ENCODE results near the gene UBN1.

Gene UBN1

DNA sequence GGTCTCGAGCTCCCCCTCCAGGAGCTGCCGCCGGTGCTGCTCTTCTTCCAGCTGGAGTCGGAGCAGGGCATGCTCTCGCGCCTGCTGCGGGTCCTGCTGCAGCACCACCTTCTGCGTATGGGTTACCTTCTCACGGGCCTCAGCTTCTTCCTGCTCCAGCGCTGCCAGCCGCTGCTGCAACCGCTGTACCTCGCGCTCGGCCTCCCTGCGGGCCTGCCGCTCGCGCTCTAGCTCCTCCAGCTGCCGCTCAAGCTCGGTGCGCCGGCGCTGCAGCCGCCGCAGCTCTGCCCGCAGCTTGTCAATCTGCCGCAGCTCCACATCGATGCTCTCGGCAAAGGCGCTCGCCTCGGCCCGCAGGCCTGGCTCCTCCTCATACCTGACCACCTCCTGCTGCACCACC lies 36.9 kb downstream of the UBN1 start:
- Histone ChIP-seq H3K36me3 (ENCODE audit: control insufficient read depth, insufficient read depth, low read length) (peaks cover 24% of the 10 kb centered on the region), H3K18ac (ENCODE audit: low read length) (no peak overlapping the region), H3K4me2 (ENCODE audit: low read length) (no peak overlapping the region), H4K8ac (ENCODE audit: low read depth, low read length) (no peak overlapping the region), H3K23ac (ENCODE audit: low read length) (no peak overlapping the region), H3K56ac (ENCODE audit: low read length) (no peak overlapping the region), H3K27ac (ENCODE audit: low read depth, low read length) (no peak overlapping the region), H3K4me1 (ENCODE audit: control insufficient read depth, low read depth, low read length) (no peaks in the 10 kb centered on the region), H4K5ac (ENCODE audit: low read length) (no peak overlapping the region), H2BK5ac (ENCODE audit: low read length) (no peak overlapping the region), H3K27me3 (ENCODE audit: insufficient read depth, low read length, poor library complexity) (no peaks in the 10 kb centered on the region), H3K9ac (ENCODE audit: low read length) (no peak overlapping the region), H2BK120ac (ENCODE audit: low read depth, low read length) (no peak overlapping the region), H3K4ac (ENCODE audit: low read depth, low read length) (no peak overlapping the region), H3K79me1 (ENCODE audit: low read length) (no peaks in the 10 kb centered on the region), H2AK5ac (ENCODE audit: low read length) (no peak overlapping the region), H3K79me2 (ENCODE audit: control insufficient read depth, insufficient read depth, low read length) (no peaks in the 10 kb centered on the region), H2BK15ac (replicated peaks; ENCODE audit: low read depth) (no peak overlapping the region), H3K4me3 (ENCODE audit: low read length) (no peak overlapping the region)
- no CpG with 5 or more reads among the region's 34 CpGs for WGBS (ENCODE audit: extremely low coverage, insufficient coverage, low lambda C conversion rate)
- no peak for DNase-seq

GRCh38 chr16:4884972-4885874 lies 37.9 kb downstream of the UBN1 start:
- Histone ChIP-seq H3K79me2 (ENCODE audit: control insufficient read depth, insufficient read depth, low read length) (no peaks in the 10 kb centered on the region), H3K4me3 (ENCODE audit: low read length) (no peak overlapping the region), H3K23ac (ENCODE audit: low read length) (no peak overlapping the region), H2AK5ac (ENCODE audit: low read length) (no peak overlapping the region), H3K79me1 (ENCODE audit: low read length) (no peaks in the 10 kb centered on the region), H3K9ac (ENCODE audit: low read length) (no peak overlapping the region), H3K56ac (ENCODE audit: low read length) (no peak overlapping the region), H3K4me1 (ENCODE audit: control insufficient read depth, low read depth, low read length) (no peaks in the 10 kb centered on the region), H3K4ac (ENCODE audit: low read depth, low read length) (no peak overlapping the region), H3K18ac (ENCODE audit: low read length) (no peak overlapping the region), H3K4me2 (ENCODE audit: low read length) (no peak overlapping the region), H2BK15ac (replicated peaks; ENCODE audit: low read depth) (no peak overlapping the region), H4K5ac (ENCODE audit: low read length) (no peak overlapping the region), H2BK120ac (ENCODE audit: low read depth, low read length) (no peak overlapping the region), H3K36me3 (ENCODE audit: control insufficient read depth, insufficient read depth, low read length) (peaks cover 21% of the 10 kb centered on the region), H3K27me3 (ENCODE audit: insufficient read depth, low read length, poor library complexity) (no peaks in the 10 kb centered on the region), H4K8ac (ENCODE audit: low read depth, low read length) (no peak overlapping the region), H2BK5ac (ENCODE audit: low read length) (no peak overlapping the region), H3K27ac (ENCODE audit: low read depth, low read length) (no peak overlapping the region)
- no CpG with 5 or more reads among the region's 45 CpGs for WGBS (ENCODE audit: extremely low coverage, insufficient coverage, low lambda C conversion rate)
- no peak for DNase-seq

- Histone ChIP-seq H3K4ac (ENCODE audit: low read depth, low read length) (no peak overlapping the region), H3K4me3 (ENCODE audit: low read length) (no peak overlapping the region), H3K27me3 (ENCODE audit: insufficient read depth, low read length, poor library complexity) (no peaks in the 10 kb centered on the region), H3K79me2 (ENCODE audit: control insufficient read depth, insufficient read depth, low read length) (no peaks in the 10 kb centered on the region), H4K5ac (ENCODE audit: low read length) (no peak overlapping the region), H3K18ac (ENCODE audit: low read length) (no peak overlapping the region), H2AK5ac (ENCODE audit: low read length) (no peak overlapping the region), H2BK120ac (ENCODE audit: low read depth, low read length) (no peak overlapping the region), H2BK15ac (replicated peaks; ENCODE audit: low read depth) (no peak overlapping the region), H3K56ac (ENCODE audit: low read length) (no peak overlapping the region), H3K9ac (ENCODE audit: low read length) (no peak overlapping the region), H3K4me2 (ENCODE audit: low read length) (no peak overlapping the region), H4K8ac (ENCODE audit: low read depth, low read length) (no peak overlapping the region), H3K27ac (ENCODE audit: low read depth, low read length) (no peak overlapping the region), H3K4me1 (ENCODE audit: control insufficient read depth, low read depth, low read length) (no peaks in the 10 kb centered on the region), H3K36me3 (ENCODE audit: control insufficient read depth, insufficient read depth, low read length) (peaks cover 17% of the 10 kb centered on the region), H3K79me1 (ENCODE audit: low read length) (no peaks in the 10 kb centered on the region), H3K23ac (ENCODE audit: low read length) (no peak overlapping the region), H2BK5ac (ENCODE audit: low read length) (no peak overlapping the region)
- no CpG with 5 or more reads among the region's 5 CpGs for WGBS (ENCODE audit: extremely low coverage, insufficient coverage, low lambda C conversion rate)
- DNase-seq: no peak
Observed at GRCh38 chr16:4886151-4886550, 38.9 kb downstream of the UBN1 start.

DNA sequence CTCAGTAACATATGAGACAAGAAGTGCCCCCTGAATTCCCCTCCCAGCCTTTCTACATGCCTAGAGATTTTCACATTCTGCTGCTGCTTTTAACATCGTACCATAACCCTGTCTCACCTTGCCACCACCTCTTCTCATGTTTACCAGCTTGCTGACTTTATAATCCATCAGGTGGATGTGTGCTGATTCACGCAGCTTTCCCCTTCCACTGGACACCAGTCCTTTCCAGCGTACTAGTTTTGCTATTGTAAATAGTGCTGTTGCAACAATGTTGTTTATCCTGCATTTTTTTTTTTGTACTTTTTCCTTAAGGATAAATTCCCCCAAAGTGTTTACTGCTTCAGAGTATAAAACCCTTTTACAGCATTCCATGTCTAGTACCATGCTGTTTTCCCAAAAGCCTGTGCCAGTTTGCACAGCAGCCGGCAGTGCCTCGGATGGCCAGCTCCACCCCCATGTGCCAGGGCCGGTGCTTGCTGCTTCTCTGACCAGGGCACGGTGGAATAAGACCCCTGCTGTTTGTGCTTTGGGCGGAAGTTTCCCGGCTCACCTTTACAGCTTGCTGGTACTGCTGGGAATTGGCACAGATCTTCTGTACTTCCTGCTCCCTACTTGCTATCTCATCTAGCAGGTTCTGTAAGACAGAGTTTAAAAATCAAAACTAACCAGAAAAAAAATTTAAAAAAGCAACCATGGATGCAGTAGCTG lies 41.3 kb downstream of the UBN1 start:
- H3K4ac ChIP-seq (ENCODE audit: low read depth, low read length): no peak overlapping the region
- no peak overlapping the region for H3K4me2 ChIP-seq (ENCODE audit: low read length)
- WGBS (ENCODE audit: extremely low coverage, insufficient coverage, low lambda C conversion rate): no CpG with 5 or more reads among the region's 9 CpGs

DNA sequence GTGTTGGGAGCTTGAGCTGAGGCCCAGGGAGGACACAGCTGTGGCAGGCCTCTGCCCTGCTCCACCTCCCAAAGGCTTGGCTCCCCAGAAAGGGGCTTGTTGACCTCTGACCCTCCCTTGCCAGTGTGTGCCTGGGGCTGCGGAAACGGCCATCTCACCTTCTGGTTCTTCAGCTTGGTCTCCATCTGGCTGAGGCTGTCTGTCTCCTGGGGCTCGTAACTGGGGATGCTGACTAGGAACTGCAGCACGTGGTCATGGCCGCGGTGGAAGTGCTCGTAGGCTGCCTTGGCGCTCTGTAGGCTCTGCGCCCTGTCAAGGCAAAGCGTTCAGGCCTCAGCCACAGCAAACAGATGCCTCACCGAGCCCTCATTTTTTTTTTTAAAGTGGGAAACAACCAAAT lies 42.7 kb downstream of the UBN1 start:
- WGBS (ENCODE audit: extremely low coverage, insufficient coverage, low lambda C conversion rate): no CpG with 5 or more reads among the region's 11 CpGs
- Histone ChIP-seq H3K36me3 (ENCODE audit: control insufficient read depth, insufficient read depth, low read length) (peaks cover 2% of the 10 kb centered on the region), H3K79me1 (ENCODE audit: low read length) (no peaks in the 10 kb centered on the region), H3K27ac (ENCODE audit: low read depth, low read length) (no peak overlapping the region), H4K5ac (ENCODE audit: low read length) (no peak overlapping the region), H3K4me3 (ENCODE audit: low read length) (no peak overlapping the region), H3K18ac (ENCODE audit: low read length) (no peak overlapping the region), H3K4ac (ENCODE audit: low read depth, low read length) (no peak overlapping the region), H3K23ac (ENCODE audit: low read length) (no peak overlapping the region), H3K27me3 (ENCODE audit: insufficient read depth, low read length, poor library complexity) (no peaks in the 10 kb centered on the region), H2BK120ac (ENCODE audit: low read depth, low read length) (no peak overlapping the region), H3K4me1 (ENCODE audit: control insufficient read depth, low read depth, low read length) (no peaks in the 10 kb centered on the region), H3K4me2 (ENCODE audit: low read length) (no peak overlapping the region), H3K79me2 (ENCODE audit: control insufficient read depth, insufficient read depth, low read length) (no peaks in the 10 kb centered on the region), H4K8ac (ENCODE audit: low read depth, low read length) (no peak overlapping the region), H2BK15ac (replicated peaks; ENCODE audit: low read depth) (no peak overlapping the region), H3K9ac (ENCODE audit: low read length) (no peak overlapping the region), H3K56ac (ENCODE audit: low read length) (no peak overlapping the region), H2AK5ac (ENCODE audit: low read length) (no peak overlapping the region), H2BK5ac (ENCODE audit: low read length) (no peak overlapping the region)
- DNase-seq: no peak

More for the DNA sequence above, 41.3 kb downstream of the UBN1 start:
- Histone ChIP-seq H3K27ac (ENCODE audit: low read depth, low read length) (no peak overlapping the region), H3K18ac (ENCODE audit: low read length) (no peak overlapping the region), H3K4me1 (ENCODE audit: control insufficient read depth, low read depth, low read length) (no peaks in the 10 kb centered on the region), H3K23ac (ENCODE audit: low read length) (no peak overlapping the region), H2AK5ac (ENCODE audit: low read length) (no peak overlapping the region), H3K4me3 (ENCODE audit: low read length) (no peak overlapping the region), H3K9ac (ENCODE audit: low read length) (no peak overlapping the region), H3K27me3 (ENCODE audit: insufficient read depth, low read length, poor library complexity) (no peaks in the 10 kb centered on the region), H3K36me3 (ENCODE audit: control insufficient read depth, insufficient read depth, low read length) (peaks cover 3% of the 10 kb centered on the region), H4K8ac (ENCODE audit: low read depth, low read length) (no peak overlapping the region), H3K56ac (ENCODE audit: low read length) (no peak overlapping the region), H4K5ac (ENCODE audit: low read length) (no peak overlapping the region), H2BK5ac (ENCODE audit: low read length) (no peak overlapping the region), H2BK15ac (replicated peaks; ENCODE audit: low read depth) (no peak overlapping the region), H2BK120ac (ENCODE audit: low read depth, low read length) (no peak overlapping the region), H3K79me2 (ENCODE audit: control insufficient read depth, insufficient read depth, low read length) (no peaks in the 10 kb centered on the region), H3K79me1 (ENCODE audit: low read length) (no peaks in the 10 kb centered on the region)
- no peak for DNase-seq
